T-helper 1 cell treated with Interleukin-12 subunit alpha and Interleukin-12 subunit beta and Interleukin-4 antibody, amounts not matched to agents 30 μg/mL and 1 μg/mL, for 36 hours (primary cell): Measurements from ENCODE around the gene SOCS6.

Source experiments
- H3K27ac Mint-ChIP-seq: one replicate; pipeline ENCODE4 v1.8.0; 2021; ENCODE audit warnings: mild to moderate bottlenecking, mixed read lengths
- H3K27me3 Mint-ChIP-seq: one replicate; pipeline ENCODE4 v1.8.0; 2021; ENCODE audit warnings: low read depth, mixed read lengths
- H3K36me3 Mint-ChIP-seq: one replicate; pipeline ENCODE4 v1.8.0; 2021; ENCODE audit warnings: low read depth, mixed read lengths
- H3K4me1 Mint-ChIP-seq: one replicate; pipeline ENCODE4 v1.8.0; 2021; ENCODE audit warnings: low read depth, mixed read lengths
- H3K4me3 Mint-ChIP-seq: one replicate; pipeline ENCODE4 v1.8.0; 2021; ENCODE audit warnings: mild to moderate bottlenecking, moderate library complexity, mixed read lengths
- H3K9me3 Mint-ChIP-seq: one replicate; pipeline ENCODE4 v1.8.0; 2021; ENCODE audit warnings: mixed read lengths

SOCS6 gene

GRCh38 chr18:70295192-70296188 lies 6.6 kb downstream of the SOCS6 start:
- no peak overlapping the region for H3K4me3 Mint-ChIP-seq
- peaks cover 2% of the 10 kb centered on the region for H3K36me3 Mint-ChIP-seq
- no peaks in the 10 kb centered on the region for H3K9me3 Mint-ChIP-seq
- peaks cover 9% of the 10 kb centered on the region for H3K4me1 Mint-ChIP-seq
- no peak overlapping the region for H3K27ac Mint-ChIP-seq
- H3K27me3 Mint-ChIP-seq, result peaks cover 34% of the 10 kb centered on the region

GRCh38 chr18:70296289-70296688 lies 7.4 kb downstream of the SOCS6 start:
- peaks cover 26% of the 10 kb centered on the region for H3K27me3 Mint-ChIP-seq
- no peak overlapping the region for H3K4me3 Mint-ChIP-seq
- no peak overlapping the region for H3K27ac Mint-ChIP-seq
- H3K9me3 Mint-ChIP-seq, result no peaks in the 10 kb centered on the region
- peaks cover 2% of the 10 kb centered on the region for H3K36me3 Mint-ChIP-seq
- peaks cover 9% of the 10 kb centered on the region for H3K4me1 Mint-ChIP-seq

GRCh38 chr18:70296781-70297180 lies 7.9 kb downstream of the SOCS6 start:
- H3K36me3 Mint-ChIP-seq, result no peaks in the 10 kb centered on the region
- no peak overlapping the region for H3K4me3 Mint-ChIP-seq
- H3K9me3 Mint-ChIP-seq, result no peaks in the 10 kb centered on the region
- peaks cover 9% of the 10 kb centered on the region for H3K4me1 Mint-ChIP-seq
- no peak overlapping the region for H3K27ac Mint-ChIP-seq
- peaks cover 23% of the 10 kb centered on the region for H3K27me3 Mint-ChIP-seq

- no peaks in the 10 kb centered on the region for H3K36me3 Mint-ChIP-seq
- peaks cover 9% of the 10 kb centered on the region for H3K27me3 Mint-ChIP-seq
- no peak overlapping the region for H3K27ac Mint-ChIP-seq
- no peaks in the 10 kb centered on the region for H3K9me3 Mint-ChIP-seq
- H3K4me1 Mint-ChIP-seq, result peaks cover 5% of the 10 kb centered on the region
- no peak overlapping the region for H3K4me3 Mint-ChIP-seq
These were observed 10.5 kb downstream of the SOCS6 start for GRCh38 chr18:70299393-70299792.

GRCh38 chr18:70301667-70302066 lies 12.8 kb downstream of the SOCS6 start:
- Mint-ChIP-seq H3K27me3 (no peaks in the 10 kb centered on the region), H3K4me1 (no peaks in the 10 kb centered on the region), H3K4me3 (no peak overlapping the region)

GRCh38 chr18:70308555-70309294 lies 19.9 kb downstream of the SOCS6 start:
- H3K4me3 Mint-ChIP-seq, result no peak overlapping the region
- H3K36me3 Mint-ChIP-seq, result no peaks in the 10 kb centered on the region
- H3K27ac Mint-ChIP-seq, result no peak overlapping the region
- H3K9me3 Mint-ChIP-seq, result peaks cover 5% of the 10 kb centered on the region
- no peaks in the 10 kb centered on the region for H3K4me1 Mint-ChIP-seq
- H3K27me3 Mint-ChIP-seq, result no peaks in the 10 kb centered on the region

More at GRCh38 chr18:70301667-70302066, 12.8 kb downstream of the SOCS6 start:
- H3K9me3 Mint-ChIP-seq, result no peaks in the 10 kb centered on the region
- no peaks in the 10 kb centered on the region for H3K36me3 Mint-ChIP-seq
- H3K27ac Mint-ChIP-seq, result no peak overlapping the region

- Mint-ChIP-seq H3K9me3 (peaks cover 5% of the 10 kb centered on the region), H3K36me3 (no peaks in the 10 kb centered on the region), H3K4me1 (no peaks in the 10 kb centered on the region), H3K4me3 (no peak overlapping the region), H3K27ac (no peak overlapping the region), H3K27me3 (no peaks in the 10 kb centered on the region)
These were observed 21.9 kb downstream of the SOCS6 start for GRCh38 chr18:70310560-70311320.

GRCh38 chr18:70311726-70312125 lies 22.9 kb downstream of the SOCS6 start:
- Mint-ChIP-seq H3K4me3 (no peak overlapping the region), H3K4me1 (no peaks in the 10 kb centered on the region), H3K27me3 (no peaks in the 10 kb centered on the region), H3K27ac (no peak overlapping the region), H3K36me3 (no peaks in the 10 kb centered on the region), H3K9me3 (peaks cover 5% of the 10 kb centered on the region)

- Mint-ChIP-seq H3K9me3 (peaks cover 3% of the 10 kb centered on the region), H3K27ac (no peak overlapping the region), H3K27me3 (no peaks in the 10 kb centered on the region), H3K36me3 (no peaks in the 10 kb centered on the region), H3K4me1 (no peaks in the 10 kb centered on the region), H3K4me3 (no peak overlapping the region)
These were observed 24.8 kb downstream of the SOCS6 start for GRCh38 chr18:70313640-70314039.

GRCh38 chr18:70314151-70314782 lies 25.4 kb downstream of the SOCS6 start:
- Mint-ChIP-seq H3K36me3 (no peaks in the 10 kb centered on the region), H3K27me3 (no peaks in the 10 kb centered on the region), H3K9me3 (no peaks in the 10 kb centered on the region), H3K27ac (no peak overlapping the region), H3K4me3 (no peak overlapping the region), H3K4me1 (no peaks in the 10 kb centered on the region)

GRCh38 chr18:70319187-70319586 lies 30.3 kb downstream of the SOCS6 start:
- H3K27ac Mint-ChIP-seq, result no peak overlapping the region
- H3K27me3 Mint-ChIP-seq, result no peaks in the 10 kb centered on the region
- H3K4me1 Mint-ChIP-seq, result no peaks in the 10 kb centered on the region
- H3K4me3 Mint-ChIP-seq, result no peak overlapping the region
- no peaks in the 10 kb centered on the region for H3K9me3 Mint-ChIP-seq
- H3K36me3 Mint-ChIP-seq, result no peaks in the 10 kb centered on the region

GRCh38 chr18:70321616-70322015 lies 32.8 kb downstream of the SOCS6 start:
- H3K4me1 Mint-ChIP-seq, result no peaks in the 10 kb centered on the region
- no peaks in the 10 kb centered on the region for H3K36me3 Mint-ChIP-seq
- H3K27ac Mint-ChIP-seq, result no peak overlapping the region
- H3K27me3 Mint-ChIP-seq, result no peaks in the 10 kb centered on the region
- no peak overlapping the region for H3K4me3 Mint-ChIP-seq
- no peaks in the 10 kb centered on the region for H3K9me3 Mint-ChIP-seq

GRCh38 chr18:70322385-70322784 lies 33.5 kb downstream of the SOCS6 start:
- H3K27ac Mint-ChIP-seq, result no peak overlapping the region
- no peaks in the 10 kb centered on the region for H3K27me3 Mint-ChIP-seq
- no peak overlapping the region for H3K4me3 Mint-ChIP-seq
- no peaks in the 10 kb centered on the region for H3K4me1 Mint-ChIP-seq
- no peaks in the 10 kb centered on the region for H3K36me3 Mint-ChIP-seq
- H3K9me3 Mint-ChIP-seq, result no peaks in the 10 kb centered on the region

GRCh38 chr18:70322928-70323327 lies 34.1 kb downstream of the SOCS6 start:
- H3K4me1 Mint-ChIP-seq, result no peaks in the 10 kb centered on the region
- H3K36me3 Mint-ChIP-seq, result no peaks in the 10 kb centered on the region
- no peaks in the 10 kb centered on the region for H3K9me3 Mint-ChIP-seq
- no peaks in the 10 kb centered on the region for H3K27me3 Mint-ChIP-seq
- H3K4me3 Mint-ChIP-seq, result no peak overlapping the region
- H3K27ac Mint-ChIP-seq, result no peak overlapping the region
